WTC11 (cell line): ENCODE data around the gene NELFCD.

ENCODE experiments used
- ATF1 ChIP-seq: sonication (generic); formaldehyde crosslinking; IDR thresholded peaks from 2 replicates; pipeline ENCODE4 v1.8.1; 2023; ENCODE audit warnings: mild to moderate bottlenecking, moderate library complexity, missing genetic modification reagents
- CTCF ChIP-seq: fragments of 200-600 bp; IDR thresholded peaks from 2 replicates; pipeline ENCODE4 v1.8.0; 2022; ENCODE audit warnings: antibody characterized with exemption
- E2F4 ChIP-seq: sonication (generic); formaldehyde crosslinking; IDR thresholded peaks from 2 replicates; pipeline ENCODE4 v1.8.1; 2022; ENCODE audit warnings: low read depth, mild to moderate bottlenecking, moderate library complexity, missing genetic modification reagents, borderline replicate concordance
- ETV6 ChIP-seq: sonication (generic); formaldehyde crosslinking; IDR thresholded peaks from 2 replicates; pipeline ENCODE4 v1.8.1; 2022; ENCODE audit warnings: mild to moderate bottlenecking, missing genetic modification reagents
- JUN ChIP-seq: sonication (generic); formaldehyde crosslinking; IDR thresholded peaks from 2 replicates; pipeline ENCODE4 v1.8.0; 2023; ENCODE audit warnings: mild to moderate bottlenecking, missing genetic modification reagents
- TF ChIP-seq, protein P1 (sequence below): sonication (generic); formaldehyde crosslinking; IDR thresholded peaks from 2 replicates; pipeline ENCODE4 v1.8.0; 2023; ENCODE audit warnings: missing genetic modification reagents

DNA sequence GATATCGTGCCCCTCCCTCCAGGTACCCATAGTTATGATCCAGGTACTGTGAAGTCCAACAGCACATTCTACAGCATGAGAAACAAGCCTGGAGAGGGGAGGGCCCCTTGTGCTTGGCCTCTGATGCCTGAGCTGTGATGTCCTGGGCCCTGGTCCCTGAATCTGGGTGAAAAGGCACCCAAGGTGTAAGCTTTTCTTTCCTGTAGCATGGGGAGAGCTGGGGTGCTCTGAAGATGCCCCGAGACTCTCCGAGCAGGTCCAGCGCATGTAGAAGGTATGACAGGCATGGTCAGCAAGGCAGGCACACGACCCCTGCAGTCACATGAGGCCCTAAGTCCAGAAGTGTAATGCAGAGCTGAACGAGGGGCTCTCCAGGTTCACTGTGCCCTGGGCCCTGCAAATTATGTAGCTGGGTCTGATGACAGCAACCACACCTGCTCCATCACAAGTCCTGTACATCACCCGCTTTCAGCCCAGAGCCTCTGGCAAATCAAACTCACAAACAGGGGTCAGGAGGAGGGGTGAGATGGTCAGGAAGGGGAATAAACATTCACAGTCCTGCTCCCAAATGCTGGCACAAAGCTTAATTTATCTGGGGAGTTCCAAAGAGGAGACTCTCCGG lies 27.8 kb downstream of the NELFCD start:
- TF ChIP-seq JUN (no peak), ETV6 (CRISPR knock-in tag) (no peak), E2F4 (CRISPR knock-in tag) (no peak), ATF1 (CRISPR knock-in tag) (no peak), CTCF (no peak)
- TF ChIP-seq, protein P1, sequence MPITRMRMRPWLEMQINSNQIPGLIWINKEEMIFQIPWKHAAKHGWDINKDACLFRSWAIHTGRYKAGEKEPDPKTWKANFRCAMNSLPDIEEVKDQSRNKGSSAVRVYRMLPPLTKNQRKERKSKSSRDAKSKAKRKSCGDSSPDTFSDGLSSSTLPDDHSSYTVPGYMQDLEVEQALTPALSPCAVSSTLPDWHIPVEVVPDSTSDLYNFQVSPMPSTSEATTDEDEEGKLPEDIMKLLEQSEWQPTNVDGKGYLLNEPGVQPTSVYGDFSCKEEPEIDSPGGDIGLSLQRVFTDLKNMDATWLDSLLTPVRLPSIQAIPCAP: no peak
